Endothelial cell of umbilical vein (primary cell): ENCODE measurements around the gene ZDHHC19.

Source experiments
- CTCF ChIP-seq, 2 donors: IDR thresholded peaks; 1 replicate in 1 of 2; 2 replicates in 1 of 2; pipeline ENCODE4 v1.5.1; 2011; ENCODE audit warnings: low read length in 2 of 2, mild to moderate bottlenecking in 2 of 2, moderate library complexity in 2 of 2, control low read depth in 1 of 2, inconsistent platforms in 1 of 2, low read depth in 1 of 2; ENCODE audit not compliant: insufficient read depth in 1 of 2; ENCODE audit errors: extremely low read depth in 1 of 2
- EZH2 ChIP-seq: IDR thresholded peaks from 2 replicates; pipeline ENCODE4 v1.6.1; 2012; ENCODE audit warnings: borderline replicate concordance, low read depth, mild to moderate bottlenecking, moderate library complexity, low read length, inconsistent platforms; ENCODE audit not compliant: severe bottlenecking
- FOS ChIP-seq: IDR thresholded peaks from 2 replicates; pipeline ENCODE4 v1.6.1; 2011; ENCODE audit warnings: mild to moderate bottlenecking, low read length, moderate library complexity, borderline replicate concordance; ENCODE audit not compliant: insufficient read depth
- JUN ChIP-seq: IDR thresholded peaks from 2 replicates; pipeline ENCODE4 v1.6.1; 2011; ENCODE audit warnings: borderline replicate concordance, low read depth; ENCODE audit not compliant: insufficient read length, insufficient read depth
- MAX ChIP-seq: IDR thresholded peaks from 2 replicates; pipeline ENCODE4 v1.6.1; 2011; ENCODE audit not compliant: insufficient read depth, insufficient read length
- POLR2A ChIP-seq: IDR thresholded peaks from 2 replicates; pipeline ENCODE4 v1.6.1; 2012; ENCODE audit warnings: low read depth, mild to moderate bottlenecking, control low read depth, low read length
- POLR2AphosphoS5 ChIP-seq: IDR thresholded peaks from 2 replicates; pipeline ENCODE4 v1.6.1; 2012; ENCODE audit warnings: low read depth, mild to moderate bottlenecking, control low read depth, low read length, moderate library complexity; ENCODE audit not compliant: insufficient read depth

GRCh38 chr3:196237203-196237602, 26.0 kb upstream of the ZDHHC19 start:
- TF ChIP-seq CTCF (IDR thresholded peaks at IDR 0.05; ENCODE audit: extremely low read depth in 1 of 2, insufficient read depth in 1 of 2, low read depth in 1 of 2, low read length in 2 of 2) (no peak), JUN (no peak), EZH2 (no peak), POLR2A (no peak), FOS (no peak), POLR2AphosphoS5 (no peak), MAX (no peak)
